Peyer's patch (tissue), 4 donors: ENCODE data around the gene GLRX3. TPM values are rescaled to one million over a fixed set of nuclear protein-coding genes. Genes with fewer than 3 reads are reported as not detected.

Experiments
- DNase-seq, 3 donors: peaks; one replicate each; pipeline ENCODE4 v3.0.0-alpha.2; 2017 to 2019
- H3K27ac ChIP-seq, 4 donors: fragments of 200-600 bp; sonication (generic); one replicate each; pipeline ENCODE4 v1.5.1; 2016 to 2019
- H3K27me3 ChIP-seq, 2 donors: fragments of 200-600 bp; sonication (generic); one replicate each; pipeline ENCODE4 v1.5.1; 2019
- H3K36me3 ChIP-seq, 3 donors: fragments of 200-600 bp; sonication (generic); one replicate each; pipeline ENCODE4 v1.5.1; 2016 to 2019
- H3K4me1 ChIP-seq, 4 donors: fragments of 200-600 bp; sonication (generic); one replicate each; pipeline ENCODE4 v1.5.1; 2016 to 2019
- H3K4me3 ChIP-seq, 4 donors: fragments of 200-600 bp; sonication (generic); 1 replicate in 3 of 4; 2 replicates in 1 of 4; pipeline ENCODE4 v1.5.1; 2016 to 2019; ENCODE audit warnings: mild to moderate bottlenecking in 1 of 4
- H3K9me3 ChIP-seq, 4 donors: fragments of 200-600 bp; sonication (generic); one replicate each; pipeline ENCODE4 v1.5.1; 2016 to 2019; ENCODE audit warnings: mild to moderate bottlenecking in 1 of 4
- POLR2A ChIP-seq, 2 donors: fragments of 450-650 bp; IDR thresholded peaks; one replicate each; pipeline ENCODE4 v1.5.1; 2017; ENCODE audit warnings: antibody characterized with exemption in 2 of 2, mild to moderate bottlenecking in 2 of 2, moderate library complexity in 2 of 2
- total RNA-seq, 4 donors: library from RNA; depleted of rRNA; stranded (reverse); fragments of >200 nt; gene quantifications; one replicate each; pipeline ENCODE4 v1.1.0, GENCODE V29; 2016
- TF ChIP-seq, protein P1 (sequence below), 6 experiments: fragments of 450-650 bp in 4 of 6; fragments of 200-600 bp in 2 of 6; sonication (generic) in 1 of 6; IDR thresholded peaks; one replicate each; pipeline ENCODE4 v1.5.1; 2017 to 2019; ENCODE audit warnings: antibody characterized with exemption in 6 of 6, mild to moderate bottlenecking in 3 of 6, moderate library complexity in 1 of 6

The GLRX3 gene
- total RNA-seq, 4 donors from 2014 or later, result 23.9 to 53.8 (median 30.6) TPM

DNA sequence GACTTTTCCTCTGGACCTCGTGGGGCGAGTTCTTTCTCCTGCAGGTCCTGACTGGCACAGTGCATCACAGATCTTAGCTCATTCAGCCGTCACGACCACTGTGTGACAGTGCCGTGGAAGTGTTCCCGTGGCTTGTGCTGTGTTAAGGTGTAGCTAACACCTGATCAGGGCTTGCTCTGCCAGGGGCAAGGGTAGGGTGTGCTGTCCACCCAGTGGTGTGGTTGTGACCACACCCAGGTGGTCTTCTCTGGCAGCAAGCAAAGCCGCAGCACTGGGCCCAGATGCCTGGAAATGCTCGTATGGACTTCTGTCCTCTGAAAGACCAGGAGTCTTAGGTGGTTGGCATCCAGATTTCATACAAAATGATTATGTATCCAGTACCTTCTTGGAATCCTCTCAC lies 86.2 kb downstream of the GLRX3 start:
- TF ChIP-seq POLR2A (IDR thresholded peaks at IDR 0.05), result no peak
- TF ChIP-seq, protein P1, sequence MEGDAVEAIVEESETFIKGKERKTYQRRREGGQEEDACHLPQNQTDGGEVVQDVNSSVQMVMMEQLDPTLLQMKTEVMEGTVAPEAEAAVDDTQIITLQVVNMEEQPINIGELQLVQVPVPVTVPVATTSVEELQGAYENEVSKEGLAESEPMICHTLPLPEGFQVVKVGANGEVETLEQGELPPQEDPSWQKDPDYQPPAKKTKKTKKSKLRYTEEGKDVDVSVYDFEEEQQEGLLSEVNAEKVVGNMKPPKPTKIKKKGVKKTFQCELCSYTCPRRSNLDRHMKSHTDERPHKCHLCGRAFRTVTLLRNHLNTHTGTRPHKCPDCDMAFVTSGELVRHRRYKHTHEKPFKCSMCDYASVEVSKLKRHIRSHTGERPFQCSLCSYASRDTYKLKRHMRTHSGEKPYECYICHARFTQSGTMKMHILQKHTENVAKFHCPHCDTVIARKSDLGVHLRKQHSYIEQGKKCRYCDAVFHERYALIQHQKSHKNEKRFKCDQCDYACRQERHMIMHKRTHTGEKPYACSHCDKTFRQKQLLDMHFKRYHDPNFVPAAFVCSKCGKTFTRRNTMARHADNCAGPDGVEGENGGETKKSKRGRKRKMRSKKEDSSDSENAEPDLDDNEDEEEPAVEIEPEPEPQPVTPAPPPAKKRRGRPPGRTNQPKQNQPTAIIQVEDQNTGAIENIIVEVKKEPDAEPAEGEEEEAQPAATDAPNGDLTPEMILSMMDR (IDR thresholded peaks at IDR 0.05), result no peak
- H3K9me3 ChIP-seq, result no peaks in the 10 kb centered on the region
- no peak for DNase-seq

DNA sequence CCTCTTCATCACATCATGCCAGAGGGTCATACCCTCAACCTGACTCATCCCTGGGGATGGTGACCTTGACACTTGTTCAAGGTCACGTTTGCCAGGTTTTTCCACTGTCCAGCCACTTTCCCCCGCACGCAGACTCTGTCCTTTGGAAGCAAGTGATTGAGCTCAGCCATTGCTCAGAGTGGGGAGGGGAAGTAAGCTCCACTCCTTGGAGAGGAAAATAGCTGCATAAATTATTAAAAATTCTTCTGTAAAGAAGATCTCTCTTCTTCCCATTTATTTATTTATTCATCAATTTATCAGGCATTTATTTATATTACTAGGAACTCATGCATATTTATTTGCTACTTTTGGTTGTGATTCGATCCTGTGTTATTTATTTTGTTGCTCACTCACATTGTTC lies 88.0 kb downstream of the GLRX3 start:
- H3K9me3 ChIP-seq, result no peaks in the 10 kb centered on the region
- no peaks in the 10 kb centered on the region for H3K27me3 ChIP-seq
- no peaks in the 10 kb centered on the region for H3K36me3 ChIP-seq
- no peak overlapping the region for H3K27ac ChIP-seq
- no peak for DNase-seq
- no peaks in the 10 kb centered on the region for H3K4me1 ChIP-seq
- no peak overlapping the region for H3K4me3 ChIP-seq
- TF ChIP-seq, protein P1 (IDR thresholded peaks at IDR 0.05), result no peak
- TF ChIP-seq POLR2A (IDR thresholded peaks at IDR 0.05), result no peak

More for the DNA sequence above, 86.2 kb downstream of the GLRX3 start:
- H3K27me3 ChIP-seq, result no peaks in the 10 kb centered on the region
- H3K36me3 ChIP-seq, result no peaks in the 10 kb centered on the region
- no peak overlapping the region for H3K27ac ChIP-seq
- H3K4me1 ChIP-seq, result no peaks in the 10 kb centered on the region
- no peak overlapping the region for H3K4me3 ChIP-seq

DNA sequence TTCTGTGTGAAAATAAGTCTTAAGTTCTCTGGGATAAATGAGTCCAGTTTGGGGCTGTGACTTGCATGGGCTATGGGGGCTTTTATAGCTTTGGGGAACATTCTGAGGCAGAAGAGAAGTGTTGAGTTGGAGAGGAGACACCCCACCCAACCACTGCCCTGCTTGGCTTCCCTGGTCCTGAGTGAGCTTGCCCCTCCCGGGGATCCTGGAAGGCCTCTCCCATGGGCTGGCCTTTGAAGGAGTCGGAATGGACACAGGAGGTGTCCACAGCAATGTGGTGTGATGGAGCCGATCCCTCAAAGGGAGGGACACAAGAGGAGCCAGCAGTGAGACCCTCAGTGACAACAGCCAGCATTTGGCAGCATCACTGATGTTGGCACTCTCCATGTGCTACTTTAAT lies 89.8 kb downstream of the GLRX3 start:
- no peak overlapping the region for H3K4me3 ChIP-seq
- no peaks in the 10 kb centered on the region for H3K9me3 ChIP-seq
- DNase-seq, result peak in 1 of 3 donors; percentile 24
- no peaks in the 10 kb centered on the region for H3K36me3 ChIP-seq
- H3K27me3 ChIP-seq, result no peaks in the 10 kb centered on the region
- H3K27ac ChIP-seq, result no peak overlapping the region
- no peaks in the 10 kb centered on the region for H3K4me1 ChIP-seq
- TF ChIP-seq, protein P1 (IDR thresholded peaks at IDR 0.05), result no peak
- TF ChIP-seq POLR2A (IDR thresholded peaks at IDR 0.05), result no peak

DNA sequence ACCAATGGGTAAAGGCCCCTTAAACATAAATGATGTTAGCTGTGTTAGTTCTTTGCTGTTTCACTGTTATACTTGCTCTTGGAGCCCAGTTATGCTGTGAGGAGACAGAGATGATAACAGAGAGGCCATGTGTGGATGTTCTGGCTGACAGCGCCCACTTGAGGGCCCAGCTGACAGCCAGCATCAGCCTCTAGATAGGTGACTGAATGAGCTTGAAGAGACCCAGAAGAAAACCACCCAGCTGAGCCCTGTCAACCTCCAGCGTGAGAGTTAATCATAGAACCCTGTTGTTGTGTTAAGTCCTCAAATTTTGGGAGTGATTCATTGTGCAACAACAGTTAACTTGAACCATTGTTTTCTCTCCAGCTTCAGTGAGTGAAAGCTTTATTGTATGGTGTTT lies 91.7 kb downstream of the GLRX3 start:
- no peak overlapping the region for H3K4me3 ChIP-seq
- H3K4me1 ChIP-seq, result no peaks in the 10 kb centered on the region
- no peaks in the 10 kb centered on the region for H3K9me3 ChIP-seq
- TF ChIP-seq POLR2A (IDR thresholded peaks at IDR 0.05), result no peak
- TF ChIP-seq, protein P1 (IDR thresholded peaks at IDR 0.05), result no peak
- H3K27me3 ChIP-seq, result no peaks in the 10 kb centered on the region
- H3K27ac ChIP-seq, result no peak overlapping the region
- DNase-seq, result no peak
- H3K36me3 ChIP-seq, result no peaks in the 10 kb centered on the region

Other genes starting within 250 kb of the GLRX3 start
- 1 to 10 TPM in 3 of 4 donors, not detected in 1; 1.5 to 4.1 (median 1.9) TPM for gene EBF3, start 172.1 kb upstream of the GLRX3 start, total RNA-seq
- 1 to 10 TPM in 3 of 4 donors, not detected in 1; 1.6 to 5.8 (median 3.7) TPM for gene C10orf143, start 25.6 kb upstream of the GLRX3 start, total RNA-seq